ENCODE measurements around the gene SRP54. TPM values are rescaled to one million over a fixed set of nuclear protein-coding genes. Genes with fewer than 3 reads are reported as not detected.

SRP54 gene
- polyA plus RNA-seq, 2 of the 4 experiments (the other 2 are of a cell fraction): 70.8 to 103 TPM

- no peak overlapping the region for H3K27ac ChIP-seq
- DNase-seq (ENCODE audit: low read depth in 1 of 2, low spot score in 1 of 2) (no peak), FAIRE-seq (no peak), ATAC-seq (no peak)
- CTCF ChIA-PET: interaction anchor here (0.7 to 1.3 kb wide), 2 partner anchors 9 to 142 kb away, joined by 3 to 5 read pairs; no protein-coding TSS in a partner anchor
- no peak overlapping the region for H3K4me3 ChIP-seq
- H3K9me3 ChIP-seq: no peaks in the 10 kb centered on the region; the same call in 2 of the 3 replicates
- H3K4me2 ChIP-seq: no peak overlapping the region
- POLR2A ChIA-PET: interaction anchor here (0.5 kb wide), 1 partner anchor 25 kb away, joined by 8 read pairs; no protein-coding TSS in a partner anchor
- H3K4me1 ChIP-seq: no peaks in the 10 kb centered on the region
- no peak for TF ChIP-seq BCL3 (IDR thresholded peaks at IDR 0.05)
- no peak for TF ChIP-seq HDAC2 (IDR thresholded peaks at IDR 0.05)
- TF ChIP-seq HES2 (IDR thresholded peaks at IDR 0.05): no peak
- no peak for TF ChIP-seq ZNF302 (CRISPR knock-in tag; IDR thresholded peaks at IDR 0.05)
- no peak for TF ChIP-seq CBX2 (IDR thresholded peaks at IDR 0.05; ENCODE audit: borderline replicate concordance, low read depth)
- no peak for TF ChIP-seq HOXA7 (CRISPR knock-in tag; IDR thresholded peaks at IDR 0.05)
- 100% methylated on average over 1 of the region's 1 CpG for WGBS (ENCODE audit: missing lambda C conversion rate)
Observed at GRCh38 chr14:35073486-35073885, 90.7 kb downstream of the SRP54 start.

- FAIRE-seq (no peak), DNase-seq (ENCODE audit: low read depth in 1 of 2, low spot score in 1 of 2) (no peak), ATAC-seq (no peak)
- Histone ChIP-seq H3K4me3 (no peak overlapping the region), H3K9me3 (no peaks in the 10 kb centered on the region), H3K4me1 (no peaks in the 10 kb centered on the region), H3K27ac (no peak overlapping the region), H3K4me2 (no peak overlapping the region)
- ChIA-PET CTCF (interaction anchor here (0.5 to 1.3 kb wide), 3 partner anchors 15 to 137 kb away, joined by 3 read pairs; no protein-coding TSS in a partner anchor), POLR2A (interaction anchor here (1.3 kb wide), 1 partner anchor 32 kb away, joined by 8 read pairs; the partner anchor contains the start of gene FAM177A1)
- no peak for TF ChIP-seq JUN (IDR thresholded peaks at IDR 0.05)
- no peak for TF ChIP-seq KDM5A (IDR thresholded peaks at IDR 0.05)
- no peak for TF ChIP-seq GATA3 (IDR thresholded peaks at IDR 0.05; ENCODE audit: borderline replicate concordance)
- no peak for TF ChIP-seq EHMT2 (IDR thresholded peaks at IDR 0.05; ENCODE audit: low read depth)
- no peak for TF ChIP-seq CBX8 (IDR thresholded peaks at IDR 0.05)
- no peak for TF ChIP-seq ESRRA (IDR thresholded peaks at IDR 0.05; ENCODE audit: borderline replicate concordance, low read length)
- TF ChIP-seq HMGXB4 (CRISPR knock-in tag; IDR thresholded peaks at IDR 0.05; ENCODE audit: borderline replicate concordance): no peak
- no peak for TF ChIP-seq ELK1 (IDR thresholded peaks at IDR 0.05; ENCODE audit: low read depth, low read length)
- TF ChIP-seq ZC3H11A (IDR thresholded peaks at IDR 0.05): no peak
- no peak for TF ChIP-seq CHD4 (IDR thresholded peaks at IDR 0.05; ENCODE audit: borderline replicate concordance)
- WGBS (ENCODE audit: missing lambda C conversion rate): 97% methylated on average over 2 of the region's 2 CpGs
Observed at GRCh38 chr14:35078082-35078481, 95.3 kb downstream of the SRP54 start.

Other genes starting within 250 kb of the SRP54 start
- 35.0 and 38.2 TPM in 2 replicates for gene BAZ1A, start 107.6 kb upstream of the SRP54 start, polyA plus RNA-seq (2011; rRNA removed)
- gene BAZ1A, start 107.6 kb upstream of the SRP54 start, polyA plus RNA-seq (2017; fragmentation: RNase III; extraction: RNeasy Plus Mini Kit Qiagen cat#74134 plus additional on column Dnase treatment): 32.4 to 33.7 TPM (median 32.9 TPM) in 3 replicates
- 79.8 and 102 TPM in 2 replicates for gene FAM177A1, start 63.3 kb downstream of the SRP54 start, polyA plus RNA-seq (2011; rRNA removed)
- 73.9 to 85.4 TPM (median 76.9 TPM) in 3 replicates for gene FAM177A1, start 63.3 kb downstream of the SRP54 start, polyA plus RNA-seq (2017; fragmentation: RNase III; extraction: RNeasy Plus Mini Kit Qiagen cat#74134 plus additional on column Dnase treatment)
- 24.1 and 32.1 TPM in 2 replicates for gene PPP2R3C, start 139.0 kb downstream of the SRP54 start, polyA plus RNA-seq (2011; rRNA removed)
- gene PPP2R3C, start 139.0 kb downstream of the SRP54 start, polyA plus RNA-seq (2017; fragmentation: RNase III; extraction: RNeasy Plus Mini Kit Qiagen cat#74134 plus additional on column Dnase treatment): 19.2 to 23.9 TPM (median 21.6 TPM) in 3 replicates
- 38.8 and 40.0 TPM in 2 replicates for gene PRORP, start 139.6 kb downstream of the SRP54 start, polyA plus RNA-seq (2011; rRNA removed)
- 28.9 to 29.3 TPM (median 29.2 TPM) in 3 replicates for gene PRORP, start 139.6 kb downstream of the SRP54 start, polyA plus RNA-seq (2017; fragmentation: RNase III; extraction: RNeasy Plus Mini Kit Qiagen cat#74134 plus additional on column Dnase treatment)

All from A549 (cell line).